ACC112 (cell line): ENCODE results near the gene LYPD3.

Source experiments
- H2AFZ ChIP-seq: fragments of 200-600 bp; sonication (generic); one replicate; pipeline ENCODE4 v1.6.0; 2017; ENCODE audit warnings: antibody characterized with exemption, low read length; ENCODE audit not compliant: unreplicated experiment
- H3K27ac ChIP-seq: fragments of 200-600 bp; sonication (generic); 2 replicates; pipeline ENCODE4 v1.5.1; 2014; ENCODE audit warnings: low read depth, mild to moderate bottlenecking, antibody characterized with exemption, low read length, moderate library complexity
- H3K27me3 ChIP-seq: fragments of 200-600 bp; sonication (generic); 2 replicates; pipeline ENCODE4 v1.6.1; 2014; ENCODE audit warnings: mild to moderate bottlenecking, antibody characterized with exemption, low read length, moderate library complexity, mixed read lengths; ENCODE audit not compliant: insufficient read depth
- H3K36me3 ChIP-seq: fragments of 200-600 bp; sonication (generic); 2 replicates; pipeline ENCODE4 v1.6.1; 2016; ENCODE audit warnings: mild to moderate bottlenecking, antibody characterized with exemption, low read length, moderate library complexity, mixed read lengths; ENCODE audit not compliant: insufficient read depth
- H3K4me1 ChIP-seq: fragments of 200-600 bp; sonication (generic); one replicate; pipeline ENCODE4 v1.6.1; 2016; ENCODE audit warnings: low read length, mixed read lengths; ENCODE audit not compliant: insufficient read depth, unreplicated experiment, control insufficient read depth
- H3K4me3 ChIP-seq: fragments of 200-600 bp; sonication (generic); 2 replicates; pipeline ENCODE4 v1.5.1; 2014; ENCODE audit warnings: mild to moderate bottlenecking, low read depth, low read length
- H3K79me2 ChIP-seq: fragments of 200-600 bp; sonication (generic); one replicate; pipeline ENCODE4 v1.6.0; 2016; ENCODE audit warnings: low read length; ENCODE audit not compliant: control insufficient read depth, unreplicated experiment, insufficient read depth

Gene LYPD3

GRCh38 chr19:43462785-43463380 is 2.5 kb downstream of the LYPD3 start:
- Histone ChIP-seq H3K36me3 (no peaks in the 10 kb centered on the region), H3K27me3 (no peaks in the 10 kb centered on the region), H2AFZ (peak overlapping the region; percentile 73), H3K4me3 (peak overlapping the region; percentile 79), H3K27ac (no peak overlapping the region), H3K4me1 (peaks cover 6% of the 10 kb centered on the region), H3K79me2 (no peaks in the 10 kb centered on the region)

GRCh38 chr19:43462383-43462782 is 3.0 kb downstream of the LYPD3 start:
- H3K4me3 ChIP-seq = no peak overlapping the region
- peaks cover 3% of the 10 kb centered on the region for H3K4me1 ChIP-seq
- H2AFZ ChIP-seq = no peak overlapping the region
- no peak overlapping the region for H3K27ac ChIP-seq
- no peaks in the 10 kb centered on the region for H3K79me2 ChIP-seq
- H3K27me3 ChIP-seq = no peaks in the 10 kb centered on the region
- no peaks in the 10 kb centered on the region for H3K36me3 ChIP-seq

- Histone ChIP-seq H3K27me3 (no peaks in the 10 kb centered on the region), H3K36me3 (no peaks in the 10 kb centered on the region), H3K27ac (no peak overlapping the region), H3K79me2 (no peaks in the 10 kb centered on the region), H3K4me1 (no peaks in the 10 kb centered on the region), H3K4me3 (no peak overlapping the region), H2AFZ (no peak overlapping the region)
These were observed 4.1 kb downstream of the LYPD3 start for GRCh38 chr19:43461303-43461702.

- no peaks in the 10 kb centered on the region for H3K27me3 ChIP-seq
- H3K4me1 ChIP-seq = no peaks in the 10 kb centered on the region
- no peak overlapping the region for H2AFZ ChIP-seq
- H3K27ac ChIP-seq = no peak overlapping the region
- no peak overlapping the region for H3K4me3 ChIP-seq
- no peaks in the 10 kb centered on the region for H3K36me3 ChIP-seq
- no peaks in the 10 kb centered on the region for H3K79me2 ChIP-seq
These were observed 4.9 kb downstream of the LYPD3 start for GRCh38 chr19:43460362-43461016.

- H3K27ac ChIP-seq = no peak overlapping the region
- no peak overlapping the region for H2AFZ ChIP-seq
- no peak overlapping the region for H3K4me3 ChIP-seq
- H3K4me1 ChIP-seq = no peaks in the 10 kb centered on the region
- H3K79me2 ChIP-seq = no peaks in the 10 kb centered on the region
- no peaks in the 10 kb centered on the region for H3K36me3 ChIP-seq
- H3K27me3 ChIP-seq = no peaks in the 10 kb centered on the region
These were observed 7.6 kb downstream of the LYPD3 start for GRCh38 chr19:43457809-43458208.

GRCh38 chr19:43455321-43456113 is 9.9 kb downstream of the LYPD3 start:
- no peak overlapping the region for H3K4me3 ChIP-seq
- H3K4me1 ChIP-seq = peaks cover 4% of the 10 kb centered on the region
- no peak overlapping the region for H3K27ac ChIP-seq
- no peaks in the 10 kb centered on the region for H3K79me2 ChIP-seq
- no peaks in the 10 kb centered on the region for H3K27me3 ChIP-seq
- no peaks in the 10 kb centered on the region for H3K36me3 ChIP-seq
- H2AFZ ChIP-seq = no peak overlapping the region

GRCh38 chr19:43454031-43454430 is 11.4 kb downstream of the LYPD3 start:
- no peak overlapping the region for H3K27ac ChIP-seq
- no peak overlapping the region for H3K4me3 ChIP-seq

GRCh38 chr19:43452582-43452981 is 12.8 kb downstream of the LYPD3 start:
- peaks cover 4% of the 10 kb centered on the region for H3K4me1 ChIP-seq
- H3K4me3 ChIP-seq = no peak overlapping the region
- no peak overlapping the region for H2AFZ ChIP-seq
- H3K27me3 ChIP-seq = no peaks in the 10 kb centered on the region
- no peaks in the 10 kb centered on the region for H3K36me3 ChIP-seq
- H3K79me2 ChIP-seq = no peaks in the 10 kb centered on the region
- H3K27ac ChIP-seq = no peak overlapping the region

More at GRCh38 chr19:43454031-43454430, 11.4 kb downstream of the LYPD3 start:
- Histone ChIP-seq H3K79me2 (no peaks in the 10 kb centered on the region), H3K4me1 (peaks cover 4% of the 10 kb centered on the region), H3K36me3 (no peaks in the 10 kb centered on the region), H3K27me3 (no peaks in the 10 kb centered on the region), H2AFZ (no peak overlapping the region)

GRCh38 chr19:43450545-43450997 is 14.8 kb downstream of the LYPD3 start:
- H3K27me3 ChIP-seq = no peaks in the 10 kb centered on the region
- no peak overlapping the region for H2AFZ ChIP-seq
- H3K36me3 ChIP-seq = no peaks in the 10 kb centered on the region
- peaks cover 4% of the 10 kb centered on the region for H3K4me1 ChIP-seq
- H3K27ac ChIP-seq = peak overlapping the region; percentile 27
- H3K79me2 ChIP-seq = no peaks in the 10 kb centered on the region
- H3K4me3 ChIP-seq = no peak overlapping the region

GRCh38 chr19:43447655-43448054 is 17.8 kb downstream of the LYPD3 start:
- no peak overlapping the region for H3K4me3 ChIP-seq
- H3K36me3 ChIP-seq = no peaks in the 10 kb centered on the region
- peaks cover 4% of the 10 kb centered on the region for H3K4me1 ChIP-seq
- no peaks in the 10 kb centered on the region for H3K79me2 ChIP-seq
- H3K27ac ChIP-seq = no peak overlapping the region
- no peaks in the 10 kb centered on the region for H3K27me3 ChIP-seq
- H2AFZ ChIP-seq = no peak overlapping the region
